GM19452 (cell line): Measurements from ENCODE around the gene RPS17.
"Not testable (repeated sequence)": the region's sequence is repeated elsewhere in the genome, so short reads cannot be mapped to it uniquely, and the experiment has no call there.

ENCODE experiments used
- ATAC-seq: cut with Tn5 transposase; IDR thresholded peaks from one replicate; pipeline ENCODE4 v1.9.1; 2021; ENCODE audit not compliant: unreplicated experiment

Gene RPS17

DNA sequence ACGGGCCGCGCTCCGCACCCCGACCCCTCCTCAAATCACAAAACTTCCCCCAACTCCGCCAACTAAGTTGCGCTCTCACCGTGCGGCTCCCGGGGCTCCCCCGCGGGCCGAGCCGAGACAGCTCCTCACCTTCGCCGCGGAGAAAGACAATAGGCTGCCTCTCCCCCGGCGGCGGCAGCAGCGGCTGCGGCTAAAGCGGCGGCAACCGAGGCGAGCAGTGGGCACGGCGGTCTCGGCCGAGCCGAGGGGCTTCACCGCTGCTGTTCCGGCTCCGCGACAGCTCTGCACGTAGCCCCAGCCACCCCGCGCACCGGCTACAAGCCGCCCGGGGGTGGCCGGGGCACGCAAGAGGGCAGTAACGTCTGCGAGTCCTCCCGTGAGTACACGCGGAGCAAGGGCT is 26.7 kb downstream of the RPS17 start:
- not testable (repeated sequence) for ATAC-seq

DNA sequence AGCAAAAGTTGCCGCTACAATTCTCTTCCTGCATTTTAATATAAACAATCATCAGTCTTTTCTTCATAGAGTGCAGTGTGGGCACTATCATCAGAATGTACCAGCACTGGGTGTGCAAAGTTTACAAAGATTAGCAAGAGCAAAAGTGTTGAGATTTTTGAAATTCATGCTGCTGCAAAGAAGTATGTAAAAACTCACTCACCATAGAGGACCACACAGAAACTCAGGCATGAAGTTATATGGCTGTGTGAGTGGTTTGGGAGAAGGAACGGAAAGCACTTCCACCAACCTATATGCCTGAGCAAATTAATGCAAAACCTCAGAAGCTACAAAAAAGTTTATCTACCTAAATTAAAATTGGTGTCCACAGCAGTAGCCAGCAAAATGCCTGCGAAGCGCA is 32.6 kb downstream of the RPS17 start:
- ATAC-seq = not testable (repeated sequence)

DNA sequence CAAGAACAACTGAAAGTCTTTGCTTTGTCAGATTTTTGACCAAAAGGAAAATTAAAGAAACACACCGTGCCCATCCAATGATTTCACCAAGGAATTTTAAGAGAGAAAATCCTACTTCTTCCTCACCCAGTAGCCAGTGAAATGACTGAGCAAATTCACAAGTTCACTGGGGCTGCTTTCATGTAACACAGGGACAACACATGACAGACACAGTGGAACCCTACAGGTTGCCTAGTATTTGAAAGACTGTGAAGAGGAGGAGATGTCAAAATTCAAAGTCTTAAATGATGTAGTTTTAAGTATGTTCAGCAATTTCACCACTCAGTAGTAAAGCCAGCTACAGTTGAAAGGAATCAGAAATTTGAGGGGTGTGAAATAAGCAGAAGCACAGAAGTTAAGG is 33.2 kb downstream of the RPS17 start:
- ATAC-seq = not testable (repeated sequence)

DNA sequence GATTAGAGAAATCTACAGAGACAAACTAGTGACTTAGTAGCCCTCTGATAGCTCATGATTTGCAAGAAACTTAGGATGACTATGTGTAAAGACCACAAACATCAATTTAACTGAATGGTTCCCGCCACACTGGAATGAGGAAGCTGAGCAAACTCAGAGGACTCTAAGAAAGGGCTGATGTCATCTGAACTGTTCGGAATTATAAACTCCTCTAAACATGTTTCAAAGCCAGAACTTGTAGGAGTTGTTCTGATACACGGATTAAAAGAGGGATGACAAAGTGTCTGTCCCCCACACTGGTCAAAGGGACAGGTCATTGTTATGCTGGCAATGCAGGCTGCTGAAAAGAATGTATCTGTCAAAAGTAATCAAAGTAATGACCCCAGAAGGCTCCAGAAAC is 34.4 kb downstream of the RPS17 start:
- not testable (repeated sequence) for ATAC-seq

DNA sequence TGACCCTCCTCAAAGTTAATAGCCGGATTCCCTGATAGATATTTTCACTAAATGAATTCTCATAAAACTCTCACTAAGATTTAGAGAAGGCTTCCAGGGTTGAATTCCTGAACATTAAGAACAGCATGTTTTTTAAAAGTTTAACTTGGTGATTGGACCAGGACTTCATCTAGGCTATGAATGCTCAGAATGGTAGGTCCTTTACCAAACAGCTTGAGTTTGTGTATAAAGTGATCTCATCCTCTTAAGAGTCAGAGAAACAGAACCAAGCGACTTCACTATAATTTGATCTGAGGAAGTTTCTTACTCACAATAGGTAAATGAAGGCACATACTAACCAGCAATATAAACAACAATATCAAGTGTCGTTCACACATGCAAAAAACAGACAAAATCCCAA is 36.2 kb downstream of the RPS17 start:
- not testable (repeated sequence) for ATAC-seq

DNA sequence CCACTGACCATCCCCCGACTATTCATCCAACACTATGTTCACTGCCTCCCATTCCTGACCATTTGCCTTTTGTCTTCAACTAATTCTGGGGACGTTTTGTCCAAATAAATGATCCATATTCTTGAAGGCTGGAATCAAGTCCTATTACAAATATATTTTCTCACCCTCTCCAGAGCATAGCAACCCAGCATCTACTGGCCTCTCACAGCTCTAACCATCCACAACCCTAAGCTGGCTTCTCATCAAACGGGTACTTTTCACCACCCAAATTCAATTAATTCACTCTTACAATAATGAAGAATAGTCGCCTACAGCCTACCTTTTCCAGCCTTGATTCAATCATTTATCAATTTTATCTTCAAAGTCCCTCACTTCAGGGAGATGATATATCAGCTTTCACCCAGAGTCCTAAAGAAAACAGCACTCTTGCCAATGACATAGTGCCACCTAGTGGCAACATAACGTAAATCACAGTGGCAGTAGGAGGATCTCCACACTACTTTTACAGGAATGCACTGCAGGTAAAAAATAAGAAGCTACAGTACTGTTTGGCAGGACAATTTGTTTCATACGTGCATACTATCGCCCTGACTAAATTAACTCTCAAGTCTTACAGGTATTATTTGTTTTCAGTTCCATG is 37.4 kb downstream of the RPS17 start:
- ATAC-seq = not testable (repeated sequence)

DNA sequence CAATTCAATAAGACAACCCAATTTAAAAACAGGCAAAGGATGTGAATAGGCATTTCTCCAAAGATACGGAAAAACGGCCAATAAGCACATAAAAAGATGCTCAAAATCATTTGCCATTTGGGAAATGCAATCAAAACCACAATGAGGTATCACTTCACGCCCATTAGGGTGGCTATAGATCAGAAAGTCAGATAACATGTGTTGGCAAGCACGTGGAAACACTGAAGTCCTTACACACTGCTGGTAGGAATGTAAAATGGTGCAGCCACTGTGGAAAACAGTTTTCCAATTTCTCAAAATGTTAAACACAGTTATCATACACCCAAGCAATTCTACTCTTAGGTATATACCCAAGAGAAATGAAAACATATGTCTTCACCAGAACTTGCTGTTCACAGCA is 39.5 kb downstream of the RPS17 start:
- not testable (repeated sequence) for ATAC-seq

DNA sequence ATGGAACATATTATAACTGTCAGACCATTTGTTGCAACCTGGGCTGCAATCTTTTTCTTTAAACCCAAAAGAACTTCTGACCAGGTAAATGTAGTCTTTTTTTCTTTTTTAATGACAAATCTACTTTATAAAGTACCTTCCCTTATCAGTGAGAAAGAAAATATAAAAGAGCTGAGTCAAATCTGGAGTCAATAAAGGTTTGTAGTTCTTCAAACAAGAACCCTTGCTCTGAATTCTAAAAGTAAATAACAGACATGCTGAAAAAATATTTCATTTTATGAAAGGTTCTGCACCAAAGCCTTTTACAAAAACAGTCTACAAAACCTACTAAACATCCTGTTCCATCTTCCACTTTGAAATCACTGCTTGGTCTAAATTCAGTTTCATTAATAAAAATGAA is 42.3 kb downstream of the RPS17 start:
- ATAC-seq = not testable (repeated sequence)

DNA sequence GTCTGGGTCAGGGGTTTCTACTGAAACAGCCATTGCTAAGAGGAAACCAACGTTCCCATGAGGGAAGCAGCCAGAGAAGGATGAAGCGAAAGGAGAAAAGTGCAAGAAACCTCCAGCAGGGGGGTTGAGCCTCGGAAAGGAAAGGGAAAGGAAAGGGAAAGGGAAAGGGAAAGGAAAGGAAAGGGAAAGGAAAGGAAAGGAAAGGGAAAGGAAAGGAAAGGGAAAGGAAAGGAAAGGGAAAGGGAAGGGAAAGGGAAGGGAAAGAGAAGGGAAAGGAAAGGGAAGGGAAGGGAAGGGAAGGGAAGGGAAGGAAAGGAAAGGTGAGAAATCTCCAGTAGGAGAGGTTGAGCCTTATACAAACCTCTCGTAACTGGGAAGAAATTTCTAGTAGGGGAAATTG is 52.0 kb downstream of the RPS17 start:
- not testable (repeated sequence) for ATAC-seq

DNA sequence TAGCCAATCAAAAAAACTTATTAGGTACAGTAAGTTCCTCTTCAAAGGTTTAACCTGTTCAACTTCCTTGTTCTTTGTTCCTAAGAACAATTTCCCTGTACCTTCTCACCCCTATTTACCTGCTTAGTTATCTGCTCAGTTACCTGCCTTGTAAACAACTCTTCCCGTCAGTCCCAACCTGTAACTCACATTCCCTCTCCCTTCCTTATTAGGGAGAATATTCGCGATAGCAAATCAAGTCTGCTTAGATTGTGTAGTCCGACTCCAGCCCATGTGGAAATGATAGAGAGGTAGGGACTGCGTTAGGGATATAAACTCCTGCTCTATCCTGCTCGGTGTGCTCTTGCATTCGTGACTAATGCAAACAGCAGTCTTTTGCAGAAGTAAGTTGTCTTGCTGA is 53.2 kb downstream of the RPS17 start:
- not testable (repeated sequence) for ATAC-seq
